ENCODE measurements around the gene PTPRD. TPM values are rescaled to one million over a fixed set of nuclear protein-coding genes. Genes with fewer than 3 reads are reported as not detected.

PTPRD gene
- total RNA-seq, 1 experiment from 2014 or later: 0.02 TPM

- Histone ChIP-seq H3K79me2 (ENCODE audit: insufficient read depth, low read length) (no peaks in the 10 kb centered on the region), H3K9me2 (ENCODE audit: insufficient read depth) (no peaks in the 10 kb centered on the region), H3K27ac (ENCODE audit: low read depth, low read length) (no peak overlapping the region), H2AFZ (ENCODE audit: low read depth, low read length, poor library complexity, severe bottlenecking) (no peak overlapping the region), H3K4me1 (ENCODE audit: control insufficient read depth in 1 of 2, insufficient read depth in 2 of 2, low read length in 2 of 2) (no peaks in the 10 kb centered on the region), H3K36me3 (ENCODE audit: control insufficient read depth in 1 of 2, insufficient read depth in 2 of 2, low read length in 2 of 2) (no peaks in the 10 kb centered on the region), H3K4me2 (ENCODE audit: low read length) (no peak overlapping the region), H3K4me3 (replicated peaks in 1 of 2; ENCODE audit: low read depth in 1 of 2, low read length in 2 of 2) (no peak overlapping the region), H3K27me3 (ENCODE audit: insufficient read depth, low read length) (no peaks in the 10 kb centered on the region), H4K20me1 (ENCODE audit: insufficient read depth) (no peaks in the 10 kb centered on the region), H3K9me3 (ENCODE audit: control insufficient read depth in 1 of 2, insufficient read depth in 1 of 2, low read depth in 1 of 2, low read length in 2 of 2) (peaks cover 14 to 29% of the 10 kb centered on the region in 2 experiments; a peak in 2 of 4 replicates), H3K9ac (ENCODE audit: low read length) (no peak overlapping the region)
- BruUV-seq (replicated peaks): no TSS peak
- DNase-seq (ENCODE audit: low read depth, low spot score) (no peak), ATAC-seq (no peak)
- ChIA-PET RAD21 (ENCODE audit: low non-redundant PET in 1 of 2, low total read pairs in 2 of 2, uncharacterized antibody in 2 of 2, unreplicated experiment in 2 of 2) (no interaction called here), CTCF (no interaction called here), POLR2A (no interaction called here)
- TF ChIP-seq FOSL1 (IDR thresholded peaks at IDR 0.05; ENCODE audit: low read depth) (no peak), MAX (IDR thresholded peaks at IDR 0.05) (no peak), SIN3A (IDR thresholded peaks at IDR 0.05; ENCODE audit: low read depth) (no peak), ZBTB33 (IDR thresholded peaks at IDR 0.05; ENCODE audit: extremely low read depth, insufficient replicate concordance, low read length) (no peak), ATF3 (IDR thresholded peaks at IDR 0.05) (no peak), EZH2phosphoT487 (IDR thresholded peaks at IDR 0.05; ENCODE audit: borderline replicate concordance) (no peak), POLR2AphosphoS5 (IDR thresholded peaks at IDR 0.05; ENCODE audit: low read depth, low read length) (no peak), ELF1 (IDR thresholded peaks at IDR 0.05; ENCODE audit: borderline replicate concordance, low read depth) (no peak), TCF7L2 (IDR thresholded peaks at IDR 0.05; ENCODE audit: borderline replicate concordance, extremely low read depth, insufficient read depth, insufficient read length) (no peak), YY1 (IDR thresholded peaks at IDR 0.05; ENCODE audit: extremely low read depth, insufficient replicate concordance, low read depth, low read length) (no peak), SP1 (IDR thresholded peaks at IDR 0.05; ENCODE audit: low read depth) (no peak)
- intact Hi-C loops (cut with micrococcal nuclease): no loop called here
Measured at GRCh38 chr9:8361364-8361763, 2251.4 kb downstream of the PTPRD start.
